ENCODE results near the gene EVX1. TPM values are rescaled to one million over a fixed set of nuclear protein-coding genes. Genes with fewer than 3 reads are reported as not detected.
A peak's percentile ranks its signal among the peaks of the same experiment; 100 is the strongest.

EVX1 gene
- total RNA-seq, 2 donors from 2014 or later = not detected

DNA sequence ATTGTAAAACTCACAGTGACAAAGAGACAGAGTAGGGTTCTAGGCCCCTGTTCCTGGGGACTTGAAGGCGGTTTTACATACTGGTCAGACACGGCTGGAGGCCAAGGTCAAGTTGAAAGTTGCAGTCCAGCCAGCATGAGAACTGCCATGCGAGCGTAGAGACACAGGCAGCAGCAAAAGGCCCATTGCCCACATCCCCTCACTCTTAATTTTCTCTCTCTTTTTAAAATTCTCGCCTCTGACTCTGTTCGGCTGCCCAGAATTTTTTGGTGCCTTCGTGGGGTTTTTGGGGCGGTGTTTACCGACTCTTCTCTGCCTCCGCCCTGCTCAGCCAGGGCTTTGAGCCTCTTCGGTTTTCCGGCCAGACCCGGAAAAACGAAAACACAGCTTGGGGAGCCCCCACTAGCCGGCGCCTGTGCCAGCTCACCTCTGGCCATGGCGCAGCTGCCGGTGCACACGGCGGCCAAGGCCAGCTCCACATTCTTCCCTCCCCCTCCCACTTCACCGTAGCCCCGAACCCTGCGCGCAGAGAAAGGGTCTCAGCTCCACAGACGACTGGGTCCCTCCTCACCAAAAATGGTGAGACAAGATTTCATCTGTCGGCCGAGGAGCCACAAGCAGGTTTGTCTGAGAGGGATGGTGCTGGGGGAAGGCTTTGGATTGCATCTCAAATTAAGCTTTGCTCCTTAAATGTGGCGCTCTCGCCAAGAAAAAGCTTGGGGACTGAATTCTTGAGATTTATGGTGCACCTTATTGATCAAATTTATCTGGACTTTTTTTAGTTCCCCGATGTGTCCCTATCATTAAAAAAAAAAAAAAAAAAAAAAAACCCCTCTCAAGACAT, 40.4 kb upstream of the EVX1 start:
- no peak overlapping the region for H3K4me3 Mint-ChIP-seq
- peaks cover 20% of the 10 kb centered on the region for H3K4me1 Mint-ChIP-seq
- no peaks in the 10 kb centered on the region for H3K9me3 Mint-ChIP-seq
- peaks cover 6% of the 10 kb centered on the region for H3K36me3 Mint-ChIP-seq (ENCODE audit: low read depth)
- ATAC-seq (replicated peaks) = no peak
- peaks cover 76% of the 10 kb centered on the region for H3K27me3 Mint-ChIP-seq
- H3K27ac Mint-ChIP-seq = no peak overlapping the region

DNA sequence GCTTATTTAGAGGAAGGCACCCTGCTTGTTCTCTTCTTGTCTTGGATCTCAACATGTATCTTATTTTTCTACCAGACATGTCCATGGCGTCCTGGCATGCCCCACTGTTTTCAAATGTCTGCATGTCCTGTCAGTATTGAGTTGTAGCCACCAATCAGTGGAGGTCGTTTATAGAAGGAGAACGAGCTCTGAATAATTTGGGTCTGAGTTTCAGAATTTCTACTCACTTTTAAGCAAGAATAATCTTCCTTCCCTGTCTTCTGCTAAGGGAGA, 39.8 kb upstream of the EVX1 start:
- Mint-ChIP-seq H3K4me1 (peaks cover 20% of the 10 kb centered on the region), H3K4me3 (no peak overlapping the region), H3K36me3 (ENCODE audit: low read depth) (peaks cover 6% of the 10 kb centered on the region), H3K27ac (no peak overlapping the region), H3K9me3 (no peaks in the 10 kb centered on the region), H3K27me3 (peaks cover 76% of the 10 kb centered on the region)
- ATAC-seq (replicated peaks) = no peak

DNA sequence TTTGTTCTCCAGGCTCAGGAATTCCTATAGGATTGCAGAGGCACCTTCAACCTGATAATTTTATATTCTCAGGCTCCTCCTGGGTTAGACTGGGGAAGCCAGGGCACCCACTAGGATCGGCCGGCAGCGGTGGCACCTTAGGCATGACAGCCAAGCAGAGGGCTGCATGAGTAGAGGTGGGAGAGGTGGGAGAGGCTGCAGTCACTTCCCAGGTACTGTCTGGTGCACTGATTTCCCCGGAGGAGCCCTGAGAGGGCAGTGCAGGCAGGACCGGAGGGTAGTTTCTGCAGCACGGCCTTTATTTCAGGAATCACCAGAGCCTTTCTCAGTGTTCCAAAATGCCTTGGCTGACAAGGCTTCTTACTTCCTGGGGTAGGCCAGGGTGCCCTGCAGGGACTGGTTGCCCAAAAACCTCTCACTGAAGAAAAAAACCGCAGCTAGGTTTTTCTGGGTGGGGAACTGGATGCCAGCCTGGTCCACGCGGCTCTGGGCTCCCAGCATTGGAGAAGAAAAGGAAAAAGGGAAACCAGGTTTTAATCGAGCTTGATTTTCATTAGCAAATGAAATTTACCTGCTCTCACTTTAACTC, 39.1 kb upstream of the EVX1 start:
- Mint-ChIP-seq H3K27me3 (peaks cover 74% of the 10 kb centered on the region), H3K27ac (no peak overlapping the region), H3K36me3 (ENCODE audit: low read depth) (peaks cover 6% of the 10 kb centered on the region), H3K4me3 (no peak overlapping the region), H3K9me3 (no peaks in the 10 kb centered on the region), H3K4me1 (peaks cover 16% of the 10 kb centered on the region)
- no peak for ATAC-seq (replicated peaks)

DNA sequence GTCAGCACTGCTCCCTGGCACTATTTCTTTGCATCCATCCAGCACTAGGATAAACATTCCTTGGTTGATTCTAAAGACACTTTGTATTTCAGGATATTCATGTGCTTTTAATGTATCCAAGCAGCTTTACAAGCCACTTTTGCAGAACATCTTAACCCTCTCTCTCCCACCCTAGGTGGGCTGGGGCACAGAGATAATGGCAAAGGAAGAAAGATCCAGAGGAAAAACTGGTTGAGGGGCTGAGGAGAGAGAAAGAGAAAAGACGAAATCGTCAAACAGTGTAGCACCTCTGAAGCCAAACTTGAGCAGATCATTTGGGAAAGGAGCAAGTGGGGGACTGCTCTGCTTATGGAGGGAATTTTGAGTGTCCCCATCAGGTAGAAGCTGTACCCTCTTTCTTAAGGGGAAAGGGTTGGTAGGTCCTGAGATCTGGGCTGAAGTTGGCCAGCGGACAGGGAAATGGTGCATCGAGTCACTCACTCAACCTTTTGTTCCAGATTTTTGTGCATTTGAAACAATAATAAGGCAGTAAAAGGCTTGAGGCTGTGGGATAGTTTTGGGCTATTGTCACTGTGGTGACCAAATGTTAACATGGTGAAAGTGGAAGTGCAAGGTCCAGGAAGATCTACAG, 38.5 kb upstream of the EVX1 start:
- H3K4me1 Mint-ChIP-seq = peaks cover 16% of the 10 kb centered on the region
- no peak overlapping the region for H3K27ac Mint-ChIP-seq
- H3K27me3 Mint-ChIP-seq = peaks cover 75% of the 10 kb centered on the region
- peaks cover 6% of the 10 kb centered on the region for H3K36me3 Mint-ChIP-seq (ENCODE audit: low read depth)
- no peak overlapping the region for H3K4me3 Mint-ChIP-seq
- no peak for ATAC-seq (replicated peaks)
- no peaks in the 10 kb centered on the region for H3K9me3 Mint-ChIP-seq

DNA sequence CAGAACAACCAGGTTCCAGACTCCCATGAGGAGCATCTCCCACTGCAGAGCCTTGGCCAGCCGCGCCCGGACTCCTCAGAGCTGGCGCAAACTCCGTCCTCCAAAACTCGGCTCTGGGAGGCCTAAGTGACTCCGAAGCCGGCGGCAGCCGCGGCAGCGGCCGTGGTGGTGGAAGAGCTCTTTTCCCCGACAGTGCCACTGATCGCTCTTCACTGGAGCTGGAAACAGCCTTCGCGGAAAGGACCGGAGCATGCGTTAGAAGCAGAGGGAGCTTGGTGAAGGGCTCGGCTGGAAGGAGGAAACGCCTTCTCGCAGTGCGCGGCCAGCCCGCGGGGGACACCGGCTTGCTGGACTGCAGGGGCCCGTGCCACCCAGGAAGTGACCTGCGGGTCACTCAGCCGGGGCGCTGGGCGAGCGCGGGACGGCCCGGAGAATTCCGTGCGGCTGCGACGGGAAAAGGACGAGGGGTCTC, 37.7 kb upstream of the EVX1 start:
- Mint-ChIP-seq H3K36me3 (ENCODE audit: low read depth) (peaks cover 6% of the 10 kb centered on the region), H3K4me3 (no peak overlapping the region), H3K27me3 (peaks cover 79% of the 10 kb centered on the region), H3K27ac (no peak overlapping the region), H3K4me1 (peaks cover 16% of the 10 kb centered on the region), H3K9me3 (no peaks in the 10 kb centered on the region)
- ATAC-seq (replicated peaks) = no peak

DNA sequence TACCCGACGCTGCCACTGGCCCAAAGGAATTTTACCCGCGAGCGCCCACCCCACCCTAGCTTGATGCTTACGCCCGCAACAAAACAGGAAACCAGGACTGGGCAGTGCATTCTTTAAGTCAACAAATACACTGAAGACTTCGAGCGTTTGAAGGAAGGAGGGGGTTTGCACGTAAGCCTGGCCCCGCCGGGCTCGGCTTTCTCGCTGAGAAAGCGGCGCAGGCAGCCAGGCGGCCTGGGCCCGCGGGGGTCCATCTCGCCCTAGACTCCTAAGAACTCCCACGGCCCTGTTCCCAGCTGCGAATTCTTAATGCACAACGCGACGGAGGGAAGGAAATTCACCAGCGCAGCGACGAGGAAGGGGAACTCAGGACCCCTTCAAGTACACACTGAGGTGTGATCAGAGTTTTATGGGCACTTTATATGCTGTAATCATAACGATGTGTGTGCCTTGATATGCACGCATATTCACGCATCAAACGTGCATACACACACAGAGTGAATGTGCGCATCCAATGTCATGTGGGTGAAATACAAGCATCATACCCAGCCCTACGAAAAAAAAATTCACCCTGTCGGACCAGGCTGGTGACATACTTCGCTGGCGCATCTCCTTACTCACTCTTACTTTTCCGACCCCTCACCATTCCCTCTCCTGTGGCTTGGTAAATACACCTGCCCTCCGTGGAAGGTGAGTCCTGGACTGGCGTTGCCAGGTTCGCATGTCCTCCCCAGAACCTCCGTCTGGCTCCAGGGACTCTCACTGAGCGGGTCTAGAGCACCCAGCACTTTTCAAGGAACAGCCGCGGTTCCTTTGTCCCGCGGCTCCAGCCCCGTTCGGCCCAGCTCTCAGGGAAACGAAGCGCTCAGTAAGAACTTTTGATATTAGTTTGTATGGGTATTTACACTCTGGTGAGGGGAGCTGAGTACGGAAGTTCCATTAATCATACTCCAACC, 37.0 kb upstream of the EVX1 start:
- Mint-ChIP-seq H3K27me3 (peaks cover 81% of the 10 kb centered on the region), H3K9me3 (no peaks in the 10 kb centered on the region), H3K4me3 (no peak overlapping the region), H3K36me3 (ENCODE audit: low read depth) (peaks cover 5% of the 10 kb centered on the region), H3K4me1 (peaks cover 15% of the 10 kb centered on the region), H3K27ac (no peak overlapping the region)
- ATAC-seq (replicated peaks) = no peak

DNA sequence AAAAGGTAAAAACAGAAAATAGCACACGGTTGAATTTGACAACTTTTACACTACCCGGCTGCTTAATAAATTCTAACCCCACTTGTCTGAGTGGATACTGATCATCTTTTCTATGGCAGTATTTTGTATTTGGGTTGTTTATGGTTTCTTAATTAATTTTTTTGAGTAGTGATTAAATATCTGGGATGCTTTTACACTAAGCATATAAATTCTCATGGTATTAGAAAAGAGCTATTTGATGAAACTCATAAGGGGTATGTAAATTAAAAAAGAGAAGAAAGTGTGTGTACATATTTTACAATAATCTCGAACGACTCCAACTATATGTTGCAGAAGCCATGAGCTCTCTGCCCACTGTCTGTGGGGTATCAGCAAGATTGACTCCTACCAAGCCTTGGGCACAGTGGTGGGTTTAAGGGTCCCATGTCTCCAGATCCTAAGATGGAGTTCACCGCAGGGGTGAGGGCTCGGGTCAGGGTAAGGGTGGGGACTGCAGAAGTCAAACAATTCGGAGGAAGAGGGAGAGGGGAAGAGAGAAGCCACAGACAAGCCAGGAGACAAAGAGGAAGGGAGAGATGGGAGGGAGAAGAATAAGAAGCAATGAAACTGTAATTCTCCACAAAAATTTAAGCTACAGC, 35.1 kb upstream of the EVX1 start:
- no peak overlapping the region for H3K4me3 Mint-ChIP-seq
- H3K4me1 Mint-ChIP-seq = peaks cover 5% of the 10 kb centered on the region
- no peaks in the 10 kb centered on the region for H3K36me3 Mint-ChIP-seq (ENCODE audit: low read depth)
- H3K27ac Mint-ChIP-seq = no peak overlapping the region
- H3K9me3 Mint-ChIP-seq = no peaks in the 10 kb centered on the region
- ATAC-seq (replicated peaks) = no peak
- peaks cover 81% of the 10 kb centered on the region for H3K27me3 Mint-ChIP-seq

DNA sequence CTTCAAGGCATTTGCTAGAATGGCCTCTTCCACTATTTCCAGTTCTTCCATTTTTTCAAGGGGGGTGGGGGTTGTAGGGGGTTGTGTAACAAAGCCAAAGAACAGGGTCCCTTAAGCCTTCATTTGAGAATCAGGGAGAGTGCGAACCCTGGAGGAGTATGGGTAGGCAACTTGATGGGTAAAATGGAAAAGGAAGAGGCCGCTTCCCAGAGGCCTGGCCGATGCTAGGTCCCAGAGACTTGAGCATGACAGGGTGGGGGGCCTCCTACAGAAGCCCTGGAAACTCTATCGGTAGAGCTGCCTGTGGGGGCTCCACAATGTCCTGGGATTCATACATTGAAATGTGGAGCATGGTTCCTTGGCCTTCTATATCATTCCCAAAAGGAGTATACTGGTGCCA, 33.6 kb upstream of the EVX1 start:
- no peaks in the 10 kb centered on the region for H3K36me3 Mint-ChIP-seq (ENCODE audit: low read depth)
- no peak overlapping the region for H3K4me3 Mint-ChIP-seq
- peaks cover 5% of the 10 kb centered on the region for H3K4me1 Mint-ChIP-seq
- ATAC-seq (replicated peaks) = no peak
- H3K27me3 Mint-ChIP-seq = peaks cover 74% of the 10 kb centered on the region
- H3K27ac Mint-ChIP-seq = no peak overlapping the region
- H3K9me3 Mint-ChIP-seq = no peaks in the 10 kb centered on the region

DNA sequence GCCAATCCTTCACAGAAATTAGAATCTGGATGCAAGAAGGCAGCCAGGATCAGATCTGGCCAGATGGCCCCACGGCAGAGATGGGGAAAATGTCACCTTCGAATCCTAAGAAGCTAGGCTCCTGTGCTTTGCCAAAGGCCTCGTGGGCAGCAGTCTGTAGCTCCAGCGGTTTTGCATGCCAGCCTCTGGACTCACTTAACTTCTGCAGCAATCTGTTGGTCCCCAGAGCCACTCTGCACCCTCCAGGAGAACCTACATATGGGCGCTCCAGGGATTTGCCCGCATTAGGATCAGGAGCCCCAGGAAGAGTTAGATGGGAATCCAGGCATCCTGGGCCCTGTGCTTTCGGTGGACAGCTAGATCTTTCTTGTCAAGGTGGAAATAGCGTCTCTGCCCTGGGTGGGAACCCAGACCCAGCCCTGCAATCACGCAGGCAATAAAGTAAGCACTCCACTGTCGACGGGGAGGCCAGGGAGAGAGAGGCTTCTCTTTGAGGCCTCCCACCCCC, 32.6 kb upstream of the EVX1 start:
- ATAC-seq (replicated peaks) = no peak
- no peak overlapping the region for H3K27ac Mint-ChIP-seq
- no peaks in the 10 kb centered on the region for H3K9me3 Mint-ChIP-seq
- H3K4me1 Mint-ChIP-seq = peaks cover 5% of the 10 kb centered on the region
- peak overlapping the region; percentile 40 for H3K4me3 Mint-ChIP-seq
- H3K27me3 Mint-ChIP-seq = peaks cover 72% of the 10 kb centered on the region
- H3K36me3 Mint-ChIP-seq (ENCODE audit: low read depth) = no peaks in the 10 kb centered on the region

DNA sequence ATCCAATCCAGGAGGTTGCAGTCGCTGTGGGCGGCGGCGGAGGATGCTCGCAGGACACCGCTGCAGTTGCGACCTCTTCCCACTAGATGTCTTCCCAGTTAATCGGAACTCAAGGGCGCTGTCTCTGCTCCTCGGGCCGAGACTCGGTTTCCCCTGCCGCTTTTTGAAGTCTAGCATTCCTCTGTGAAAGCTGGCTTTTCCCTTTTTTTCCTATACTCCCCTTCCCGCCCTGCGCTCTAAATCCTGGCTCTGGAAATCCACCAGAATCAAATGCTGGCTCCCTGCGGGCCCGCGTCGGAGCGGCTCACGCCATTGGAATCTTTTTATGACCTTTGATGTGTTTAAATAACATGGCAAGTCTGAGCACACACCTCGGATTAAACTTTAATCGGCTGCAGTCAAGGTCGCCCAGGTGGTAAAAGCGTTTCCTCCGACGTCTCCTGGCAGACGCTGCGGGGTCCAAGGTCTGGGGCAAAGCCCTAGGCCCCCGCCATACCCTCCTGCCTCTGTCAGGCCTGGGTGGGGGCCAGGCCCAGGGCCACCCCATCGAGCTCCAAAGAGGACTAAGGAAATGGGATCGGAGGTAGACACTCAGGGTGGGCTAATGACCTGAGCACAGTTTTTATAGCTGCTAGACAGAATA, 32.0 kb upstream of the EVX1 start:
- no peak overlapping the region for H3K27ac Mint-ChIP-seq
- no peaks in the 10 kb centered on the region for H3K9me3 Mint-ChIP-seq
- peak overlapping the region; percentile 40 for H3K4me3 Mint-ChIP-seq
- no peaks in the 10 kb centered on the region for H3K36me3 Mint-ChIP-seq (ENCODE audit: low read depth)
- peak; percentile 45 for ATAC-seq (replicated peaks)
- H3K27me3 Mint-ChIP-seq = peaks cover 76% of the 10 kb centered on the region
- peaks cover 5% of the 10 kb centered on the region for H3K4me1 Mint-ChIP-seq

DNA sequence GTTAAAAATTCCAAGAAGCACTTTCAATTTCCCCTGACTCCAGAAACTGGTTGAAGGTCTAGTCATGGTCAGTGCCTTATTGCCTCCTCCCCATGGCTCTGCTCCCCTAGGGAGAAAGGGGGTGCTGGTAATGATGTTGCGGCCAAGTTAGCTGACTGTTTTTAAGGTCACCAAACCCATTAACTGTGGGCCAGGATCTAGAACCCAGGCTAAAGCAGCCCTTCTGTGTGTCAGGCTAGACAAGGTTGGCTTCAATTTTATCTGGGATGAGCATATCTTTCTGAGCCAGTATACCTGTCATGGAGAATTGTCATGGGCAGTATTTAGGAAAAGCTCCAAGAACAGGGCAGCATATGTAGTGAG, 31.5 kb upstream of the EVX1 start:
- Mint-ChIP-seq H3K4me3 (no peak overlapping the region), H3K27ac (no peak overlapping the region), H3K9me3 (no peaks in the 10 kb centered on the region), H3K4me1 (peaks cover under 1% of the 10 kb centered on the region), H3K27me3 (peaks cover 76% of the 10 kb centered on the region), H3K36me3 (ENCODE audit: low read depth) (no peaks in the 10 kb centered on the region)
- ATAC-seq (replicated peaks) = no peak

DNA sequence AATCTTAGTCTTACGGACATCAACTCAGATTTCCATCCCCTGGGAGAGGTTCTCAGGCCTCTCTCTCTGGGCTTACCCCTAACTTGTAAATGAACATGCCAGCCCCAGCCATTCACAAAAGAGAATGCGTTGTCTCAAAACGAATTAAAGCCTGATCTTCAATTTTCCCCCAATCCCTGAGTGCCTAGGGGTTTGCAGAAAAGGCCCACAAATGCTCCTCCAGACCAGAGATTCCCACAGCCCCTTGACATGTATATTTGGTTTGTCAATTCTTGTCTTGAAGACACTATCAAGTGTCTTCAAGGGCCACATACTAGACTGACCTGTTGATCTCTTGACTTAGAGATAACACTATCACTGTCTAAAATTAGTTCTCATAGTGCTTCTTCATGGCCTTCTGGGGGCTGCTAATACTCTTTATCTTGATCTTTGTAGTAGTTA, 30.8 kb upstream of the EVX1 start:
- Mint-ChIP-seq H3K9me3 (no peaks in the 10 kb centered on the region), H3K27me3 (peaks cover 73% of the 10 kb centered on the region), H3K4me1 (no peaks in the 10 kb centered on the region), H3K27ac (no peak overlapping the region), H3K36me3 (ENCODE audit: low read depth) (no peaks in the 10 kb centered on the region), H3K4me3 (no peak overlapping the region)
- no peak for ATAC-seq (replicated peaks)

Measured in activated T-helper 17 cell treated with anti-CD3 and anti-CD28 coated beads, Interleukin-2, amount 50 U/mL, for 72 hours (primary cell).